SK-N-SH treated with all-trans-retinoic acid at 6 μM for 48 hours (cell line): ENCODE results near the gene CCDC197.

Experiments
- ARNTL ChIP-seq: fragments of 450-650 bp; formaldehyde crosslinking; IDR thresholded peaks from 2 replicates; pipeline ENCODE4 v1.5.0; 2020; ENCODE audit warnings: low read depth, mild to moderate bottlenecking, moderate library complexity, borderline replicate concordance
- CREB5 ChIP-seq: fragments of 250-450 bp; sonication (Bioruptor Pico); IDR thresholded peaks from 2 replicates; pipeline ENCODE4 v1.5.1; 2020; ENCODE audit warnings: low read depth, mild to moderate bottlenecking, moderate library complexity
- ISL1 ChIP-seq: fragments of 250-450 bp; sonication (Bioruptor Pico); IDR thresholded peaks from 2 replicates; pipeline ENCODE4 v2.1.2; 2022; ENCODE audit warnings: mild to moderate bottlenecking, moderate library complexity
- PATZ1 ChIP-seq: fragments of 250-450 bp; sonication (Bioruptor Pico); IDR thresholded peaks from 2 replicates; pipeline ENCODE4 v1.8.0; 2020; ENCODE audit warnings: mild to moderate bottlenecking, moderate library complexity, borderline replicate concordance
- TSHZ2 ChIP-seq: fragments of 250-450 bp; sonication (Bioruptor Pico); IDR thresholded peaks from 2 replicates; pipeline ENCODE4 v1.5.0; 2020; ENCODE audit warnings: mild to moderate bottlenecking, moderate library complexity
- ZFP3 ChIP-seq: fragments of 250-450 bp; sonication (Bioruptor Pico); IDR thresholded peaks from 2 replicates; pipeline ENCODE4 v1.5.0; 2020; ENCODE audit warnings: mild to moderate bottlenecking, moderate library complexity
- ZNF565 ChIP-seq: fragments of 450-650 bp; formaldehyde crosslinking; conservative IDR thresholded peaks from 2 replicates; pipeline ENCODE4 v1.5.0; 2020; ENCODE audit warnings: low read depth, mild to moderate bottlenecking, moderate library complexity

GRCh38 chr14:94016446-94016976 is 19.4 kb downstream of the CCDC197 start:
- TF ChIP-seq TSHZ2 (CRISPR knock-in tag) (no peak), ZNF565 (CRISPR knock-in tag) (no peak), ISL1 (CRISPR knock-in tag) (no peak), ARNTL (no peak), CREB5 (CRISPR knock-in tag) (no peak), ZFP3 (no peak), PATZ1 (CRISPR knock-in tag) (no peak)
